Upper lobe of left lung (tissue), 4 donors: ENCODE data around the gene TCF7L2.

ENCODE experiments used
- CTCF ChIP-seq, 6 experiments: fragments of 450-650 bp in 4 of 6; fragments of 200-600 bp in 2 of 6; sonication (generic) in 2 of 6; IDR thresholded peaks; one replicate each; pipeline ENCODE4 v1.5.1; 2016 to 2019; ENCODE audit warnings: antibody characterized with exemption in 6 of 6
- EP300 ChIP-seq, 4 donors: sonication (generic); formaldehyde crosslinking; IDR thresholded peaks; one replicate each; pipeline ENCODE4 v1.5.1; 2017; ENCODE audit warnings: antibody characterized with exemption in 4 of 4, control low read depth in 2 of 4
- POLR2A ChIP-seq, 4 donors: fragments of 450-650 bp; IDR thresholded peaks; one replicate each; pipeline ENCODE4 v1.5.1; 2016 to 2017; ENCODE audit warnings: antibody characterized with exemption in 4 of 4, mild to moderate bottlenecking in 2 of 4
- POLR2AphosphoS5 ChIP-seq, 2 donors: sonication (generic); formaldehyde crosslinking; IDR thresholded peaks; one replicate each; pipeline ENCODE4 v1.5.1; 2017; ENCODE audit warnings: antibody characterized with exemption in 2 of 2

DNA sequence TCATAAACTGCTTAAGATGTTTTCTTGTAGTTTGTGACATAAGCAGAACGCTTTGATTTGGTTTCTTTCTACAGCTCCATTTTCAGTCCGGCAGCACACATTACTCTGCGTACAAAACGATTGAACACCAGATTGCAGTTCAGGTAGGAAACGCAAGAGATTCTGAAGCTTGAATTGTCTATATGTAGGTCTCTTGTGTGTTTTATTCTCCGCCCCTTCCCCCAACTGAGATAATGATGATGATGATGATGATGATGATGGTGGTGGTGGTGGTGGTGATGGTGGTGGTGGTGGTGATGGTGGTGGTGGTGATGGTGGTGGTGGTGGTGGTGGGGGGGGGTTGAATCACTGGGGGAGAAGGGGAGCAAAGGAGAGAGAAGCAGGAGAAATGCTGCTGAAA, 14.4 kb downstream of the TCF7L2 start:
- TF ChIP-seq CTCF (IDR thresholded peaks at IDR 0.05), result no peak
- no peak for TF ChIP-seq POLR2AphosphoS5 (IDR thresholded peaks at IDR 0.05)
- no peak for TF ChIP-seq EP300 (IDR thresholded peaks at IDR 0.05)
- TF ChIP-seq POLR2A (IDR thresholded peaks at IDR 0.05), result no peak
